Endothelial cell of umbilical vein (primary cell): ENCODE results near the gene PROCA1. TPM values are rescaled to one million over a fixed set of nuclear protein-coding genes. Genes with fewer than 3 reads are reported as not detected.

Experiments used
- BruUV-seq: library from RNA; stranded (reverse); fragments of 400-500 nt; replicated peaks from 2 replicates; lab custom pipeline; 2021; lab: Mats Ljungman, UMichigan
- CTCF ChIA-PET: fragments of 300-600, 350-600 bp; sonication (Branson Sonifier 250); formaldehyde crosslinking; loops from one replicate; lab custom pipeline; 2021; ENCODE audit warnings: antibody characterized with exemption, inconsistent platforms; lab: Charles Lee
- POLR2A ChIA-PET: fragments of 300-600, 350-600 bp; sonication (Branson Sonifier 250); formaldehyde crosslinking; loops from one replicate; lab custom pipeline; 2021; ENCODE audit warnings: antibody characterized with exemption, inconsistent platforms; lab: Charles Lee
- DNase-seq: peaks from one replicate; pipeline ENCODE4 v3.0.0-alpha.2; 2011; ENCODE audit warnings: low read depth, low spot score
- FAIRE-seq: peaks from 2 replicates; lab custom pipeline; 2011; peaks lifted over from hg19 to GRCh38; lab: Jason Lieb, UNC
- H2AFZ ChIP-seq: 2 replicates; pipeline ENCODE4 v1.6.0; 2012; ENCODE audit warnings: low read depth, low read length, control low read depth, inconsistent platforms
- H3K27ac ChIP-seq: 2 replicates; pipeline ENCODE4 v1.5.1; 2011; ENCODE audit warnings: low read depth, mild to moderate bottlenecking, control low read depth, low read length, moderate library complexity; ENCODE audit not compliant: insufficient read depth
- H3K27me3 ChIP-seq, 2 experiments: 2 replicates each; pipeline versions ENCODE4 v1.6.0 to v1.6.1; 2011; ENCODE audit warnings: low read length in 2 of 2, mixed read lengths in 1 of 2; ENCODE audit not compliant: control insufficient read depth in 2 of 2, insufficient read depth in 2 of 2
- H3K36me3 ChIP-seq, 2 experiments: 2 replicates in 1 of 2; 3 replicates in 1 of 2; pipeline ENCODE4 v1.5.1; 2011; ENCODE audit warnings: low read length in 2 of 2, mild to moderate bottlenecking in 1 of 2, moderate library complexity in 1 of 2; ENCODE audit not compliant: control insufficient read depth in 2 of 2, insufficient read depth in 2 of 2; ENCODE audit errors: extremely low read depth in 1 of 2
- H3K4me1 ChIP-seq: 3 replicates; pipeline ENCODE4 v1.5.1; 2011; ENCODE audit warnings: mild to moderate bottlenecking, low read length; ENCODE audit not compliant: control insufficient read depth, insufficient read depth; ENCODE audit errors: extremely low read depth
- H3K4me2 ChIP-seq: 2 replicates; pipeline ENCODE4 v1.6.1; 2011; ENCODE audit warnings: low read length, control low read depth, mixed read lengths; ENCODE audit not compliant: insufficient read depth
- H3K4me3 ChIP-seq, 3 experiments: fragments of 200-600 bp in 1 of 3; sonication (generic), shearing (Covaris generic) in 1 of 3; replicated peaks in 1 of 3; 2 replicates each; pipeline ENCODE4 v1.5.1; 2011 to 2016; ENCODE audit warnings: control low read depth in 3 of 3, low read length in 3 of 3, mild to moderate bottlenecking in 2 of 3, inconsistent platforms in 1 of 3, low read depth in 1 of 3, moderate library complexity in 1 of 3; ENCODE audit not compliant: insufficient read depth in 1 of 3
- H3K79me2 ChIP-seq: 2 replicates; pipeline ENCODE4 v1.6.0; 2012; ENCODE audit warnings: low read length, inconsistent platforms; ENCODE audit not compliant: control insufficient read depth, insufficient read depth
- H3K9ac ChIP-seq: replicated peaks from 2 replicates; pipeline ENCODE3; 2011; ENCODE audit warnings: low read length, control low read depth; ENCODE audit not compliant: insufficient read depth; ENCODE audit errors: extremely low read depth
- H3K9me1 ChIP-seq: replicated peaks from 3 replicates; pipeline ENCODE4 v1.6.0; 2011; ENCODE audit warnings: mild to moderate bottlenecking, low read length; ENCODE audit not compliant: control insufficient read depth, insufficient read depth; ENCODE audit errors: extremely low read depth
- H3K9me3 ChIP-seq: replicated peaks from 2 replicates; pipeline ENCODE4 v1.5.1; 2012; ENCODE audit warnings: low read length, inconsistent platforms; ENCODE audit not compliant: control insufficient read depth, insufficient read depth
- H4K20me1 ChIP-seq: replicated peaks from 2 replicates; pipeline ENCODE3; 2011; ENCODE audit warnings: mild to moderate bottlenecking, low read length; ENCODE audit not compliant: control insufficient read depth, insufficient read depth; ENCODE audit errors: extremely low read depth
- CTCF ChIP-seq, 2 donors: IDR thresholded peaks; 1 replicate in 1 of 2; 2 replicates in 1 of 2; pipeline ENCODE4 v1.5.1; 2011; ENCODE audit warnings: low read length in 2 of 2, mild to moderate bottlenecking in 2 of 2, moderate library complexity in 2 of 2, control low read depth in 1 of 2, inconsistent platforms in 1 of 2, low read depth in 1 of 2; ENCODE audit not compliant: insufficient read depth in 1 of 2; ENCODE audit errors: extremely low read depth in 1 of 2
- FOS ChIP-seq: IDR thresholded peaks from 2 replicates; pipeline ENCODE4 v1.6.1; 2011; ENCODE audit warnings: mild to moderate bottlenecking, low read length, moderate library complexity, borderline replicate concordance; ENCODE audit not compliant: insufficient read depth
- POLR2A ChIP-seq: IDR thresholded peaks from 2 replicates; pipeline ENCODE4 v1.6.1; 2012; ENCODE audit warnings: low read depth, mild to moderate bottlenecking, control low read depth, low read length
- POLR2AphosphoS5 ChIP-seq: IDR thresholded peaks from 2 replicates; pipeline ENCODE4 v1.6.1; 2012; ENCODE audit warnings: low read depth, mild to moderate bottlenecking, control low read depth, low read length, moderate library complexity; ENCODE audit not compliant: insufficient read depth
- dilution Hi-C: fragments of 300-500 bp; cut with MboI; formaldehyde crosslinking; loops from one replicate; pipeline ENCODE4 v1.15.0; 2019; ENCODE audit warnings: low sequenced_read_pairs; ENCODE audit not compliant: extremely low pct_ligation_motif_present
- intact Hi-C: fragments of 100-400 bp; cut with micrococcal nuclease; formaldehyde crosslinking; loops from one replicate; pipeline ENCODE4 v1.10.0; 2022
- polyA plus RNA-seq, 4 experiments: library from polyadenylated mRNA; depleted of rRNA in 3 of 4; stranded (reverse) in 3 of 4; unstranded in 1 of 4; fragments of >200 nt; gene quantifications; 2 replicates each; pipeline versions ENCODE4 v1.2.1 to v1.2.3, GENCODE V29; 2011 to 2012; ENCODE audit warnings: missing spikeins in 1 of 4
- small RNA-seq: library from RNA; depleted of rRNA; stranded (forward); fragments of <200 nt; gene quantifications from one replicate; pipeline ENCODE3, GENCODE V24; 2012; ENCODE audit warnings: low replicate concordance, low read depth; ENCODE audit not compliant: insufficient read depth, insufficient read length
- total RNA-seq: library from RNA; stranded (reverse); gene quantifications from 2 replicates; pipeline ENCODE4 v1.2.3, GENCODE V29; 2021

Gene PROCA1
- total and polyA plus RNA-seq, 2 donors (not counting 3 experiments of a cell fraction or from before 2014, with no cell fraction given), result 2.0 to 2.1 TPM

GRCh38 chr17:28657756-28658155 lies 53.9 kb downstream of the PROCA1 start:
- DNase-seq (no peak), FAIRE-seq (peak; percentile 43)
- ChIA-PET POLR2A (interaction anchor here (0.7 kb wide), 1 partner anchor 34 kb away, joined by 3 read pairs; no protein-coding TSS in a partner anchor), CTCF (interaction anchor here (1.1 to 1.2 kb wide), 2 partner anchors 9 to 11 kb away, joined by 4 to 11 read pairs; no protein-coding TSS in a partner anchor)
- Histone ChIP-seq H3K4me3 (no peak overlapping the region), H3K36me3 (peaks cover 0 to 8% of the 10 kb centered on the region in 2 experiments), H3K9ac (no peak overlapping the region), H3K9me3 (no peaks in the 10 kb centered on the region), H3K79me2 (peaks cover 51% of the 10 kb centered on the region), H3K4me1 (peaks cover under 1% of the 10 kb centered on the region), H3K27me3 (no peaks in the 10 kb centered on the region), H3K4me2 (no peak overlapping the region), H4K20me1 (no peaks in the 10 kb centered on the region), H3K27ac (no peak overlapping the region), H2AFZ (no peak overlapping the region), H3K9me1 (no peaks in the 10 kb centered on the region)
- intact Hi-C loops (no loop called here), dilution Hi-C loops (no loop called here)
- BruUV-seq, result no TSS peak
- no peak for TF ChIP-seq POLR2A
- peak; percentile 39 for TF ChIP-seq FOS

- H3K4me3 ChIP-seq, result no peak overlapping the region
- H3K4me1 ChIP-seq, result no peaks in the 10 kb centered on the region
- H2AFZ ChIP-seq, result no peak overlapping the region
- no peak overlapping the region for H3K4me2 ChIP-seq
- DNase-seq (no peak), FAIRE-seq (no peak)
- H3K79me2 ChIP-seq, result peaks cover 29% of the 10 kb centered on the region
- H3K27ac ChIP-seq, result no peak overlapping the region
- H4K20me1 ChIP-seq, result no peaks in the 10 kb centered on the region
- H3K9me1 ChIP-seq, result no peaks in the 10 kb centered on the region
- dilution Hi-C loops, result no loop called here
- ChIA-PET POLR2A (no interaction called here), CTCF (interaction anchor here (2.4 kb wide), 1 partner anchor 8 kb away, joined by 6 read pairs; no protein-coding TSS in a partner anchor)
- no peak overlapping the region for H3K9ac ChIP-seq
- intact Hi-C loops, result no loop called here
- H3K27me3 ChIP-seq, result no peaks in the 10 kb centered on the region
- H3K9me3 ChIP-seq, result no peaks in the 10 kb centered on the region
- TF ChIP-seq CTCF (IDR thresholded peaks at IDR 0.05; ENCODE audit: extremely low read depth in 1 of 2, insufficient read depth in 1 of 2, low read depth in 1 of 2, low read length in 2 of 2) (no peak), POLR2AphosphoS5 (no peak)
- H3K36me3 ChIP-seq, result peaks cover 0 to 13% of the 10 kb centered on the region in 2 experiments
- no TSS peak for BruUV-seq
Observed at GRCh38 chr17:28655160-28655559, 56.5 kb downstream of the PROCA1 start.

Small RNA genes lying within 50 kb of the gene (small RNA-seq; reads per million reads assigned to genes)
- not detected for gene SNORD42A
- 19.3 reads per million, percentile 78 among the genes with 10 or more reads in this experiment for gene SNORD42B
- not detected for gene SNORD4A
- not detected for gene SNORD4B

Other genes starting within 250 kb of the PROCA1 start
- gene SLC13A2, start 238.2 kb downstream of the PROCA1 start, total RNA-seq, result not detected in 2 replicates
- gene SLC13A2, start 238.2 kb downstream of the PROCA1 start, polyA plus RNA-seq, result not detected in 2 replicates
- not detected in 2 replicates for gene FOXN1, start 205.5 kb downstream of the PROCA1 start, total RNA-seq
- gene FOXN1, start 205.5 kb downstream of the PROCA1 start, polyA plus RNA-seq, result not detected in 2 replicates
- 26.3 and 28.1 TPM in 2 replicates for gene UNC119, start 159.3 kb downstream of the PROCA1 start, total RNA-seq
- 67.8 and 76.9 TPM in 2 replicates for gene UNC119, start 159.3 kb downstream of the PROCA1 start, polyA plus RNA-seq
- 68.6 and 71.3 TPM in 2 replicates for gene PIGS, start 140.4 kb downstream of the PROCA1 start, total RNA-seq
- 110 and 111 TPM in 2 replicates for gene PIGS, start 140.4 kb downstream of the PROCA1 start, polyA plus RNA-seq
- 7.2 and 9.0 TPM in 2 replicates for gene ALDOC, start 135.0 kb downstream of the PROCA1 start, total RNA-seq
- 18.9 and 20.3 TPM in 2 replicates for gene ALDOC, start 135.0 kb downstream of the PROCA1 start, polyA plus RNA-seq
- gene SPAG5, start 112.9 kb downstream of the PROCA1 start, total RNA-seq, result 85.4 and 90.6 TPM in 2 replicates
- 25.9 and 31.7 TPM in 2 replicates for gene SPAG5, start 112.9 kb downstream of the PROCA1 start, polyA plus RNA-seq
- gene RSKR, start 97.7 kb downstream of the PROCA1 start, total RNA-seq, result 19.9 and 20.1 TPM in 2 replicates
- 10.0 and 10.5 TPM in 2 replicates for gene RSKR, start 97.7 kb downstream of the PROCA1 start, polyA plus RNA-seq
- gene BLTP2, start 66.7 kb downstream of the PROCA1 start, total RNA-seq, result 164 and 165 TPM in 2 replicates
- 91.4 and 119 TPM in 2 replicates for gene BLTP2, start 66.7 kb downstream of the PROCA1 start, polyA plus RNA-seq
- 52.6 and 56.4 TPM in 2 replicates for gene SDF2, start 50.0 kb downstream of the PROCA1 start, total RNA-seq
- 77.9 and 101 TPM in 2 replicates for gene SDF2, start 50.0 kb downstream of the PROCA1 start, polyA plus RNA-seq
- gene SUPT6H, start 49.7 kb downstream of the PROCA1 start, total RNA-seq, result 70.4 and 79.2 TPM in 2 replicates
- 33.9 and 34.9 TPM in 2 replicates for gene SUPT6H, start 49.7 kb downstream of the PROCA1 start, polyA plus RNA-seq
- gene RAB34, start 6.0 kb upstream of the PROCA1 start, total RNA-seq, result 62.3 and 87.1 TPM in 2 replicates
- gene RAB34, start 6.0 kb upstream of the PROCA1 start, polyA plus RNA-seq, result 113 and 116 TPM in 2 replicates
- 1,554 and 1,573 TPM in 2 replicates for gene RPL23A, start 8.1 kb upstream of the PROCA1 start, total RNA-seq
- 717 and 827 TPM in 2 replicates for gene RPL23A, start 8.1 kb upstream of the PROCA1 start, polyA plus RNA-seq
- 1.8 and 2.6 TPM in 2 replicates for gene TLCD1, start 14.3 kb upstream of the PROCA1 start, total RNA-seq
- 6.8 and 8.1 TPM in 2 replicates for gene TLCD1, start 14.3 kb upstream of the PROCA1 start, polyA plus RNA-seq
- gene NEK8, start 16.9 kb upstream of the PROCA1 start, total RNA-seq, result 3.0 and 3.1 TPM in 2 replicates
- 3.2 and 3.6 TPM in 2 replicates for gene NEK8, start 16.9 kb upstream of the PROCA1 start, polyA plus RNA-seq
- 81.9 and 83.9 TPM in 2 replicates for gene TRAF4, start 32.1 kb upstream of the PROCA1 start, total RNA-seq
- 79.5 and 97.3 TPM in 2 replicates for gene TRAF4, start 32.1 kb upstream of the PROCA1 start, polyA plus RNA-seq
- 30.6 and 33.7 TPM in 2 replicates for gene FAM222B, start 130.9 kb upstream of the PROCA1 start, total RNA-seq
- 20.6 and 21.1 TPM in 2 replicates for gene FAM222B, start 130.9 kb upstream of the PROCA1 start, polyA plus RNA-seq
- gene ERAL1, start 143.1 kb upstream of the PROCA1 start, total RNA-seq, result 50.3 and 58.0 TPM in 2 replicates
- gene ERAL1, start 143.1 kb upstream of the PROCA1 start, polyA plus RNA-seq, result 86.6 and 102 TPM in 2 replicates
- 131 and 169 TPM in 2 replicates for gene FLOT2, start 185.8 kb upstream of the PROCA1 start, total RNA-seq
- 180 and 184 TPM in 2 replicates for gene FLOT2, start 185.8 kb upstream of the PROCA1 start, polyA plus RNA-seq
- gene DHRS13, start 191.2 kb upstream of the PROCA1 start, total RNA-seq, result 5.6 and 7.2 TPM in 2 replicates
- 8.2 and 9.3 TPM in 2 replicates for gene DHRS13, start 191.2 kb upstream of the PROCA1 start, polyA plus RNA-seq
- 36.4 and 44.2 TPM in 2 replicates for gene PHF12, start 239.6 kb upstream of the PROCA1 start, total RNA-seq
- 24.3 and 26.6 TPM in 2 replicates for gene PHF12, start 239.6 kb upstream of the PROCA1 start, polyA plus RNA-seq